Lower leg skin (tissue), 4 donors: ENCODE measurements around the gene HSPH1. TPM values are rescaled to one million over a fixed set of nuclear protein-coding genes. Genes with fewer than 3 reads are reported as not detected.

Experiments used
- DNase-seq, 2 donors: peaks; one replicate each; pipeline ENCODE4 v3.0.0-alpha.2; 2019; ENCODE audit warnings: low spot score in 2 of 2
- H3K4me3 ChIP-seq: fragments of 200-600 bp; sonication (generic); 2 replicates; pipeline ENCODE4 v1.5.1; 2017; ENCODE audit warnings: mild to moderate bottlenecking, low read depth; ENCODE audit not compliant: poor library complexity, severe bottlenecking
- POLR2A ChIP-seq, 2 donors: fragments of 450-650 bp; IDR thresholded peaks; one replicate each; pipeline ENCODE4 v1.6.1; 2016 to 2017; ENCODE audit warnings: antibody characterized with exemption in 2 of 2, mild to moderate bottlenecking in 1 of 2, moderate library complexity in 1 of 2
- WGBS, 2 donors: methylation state at CpG; one replicate each; pipeline ENCODE4 v1.1.5; 2018; 5-methylcytosine and 5-hydroxymethylcytosine counted together
- intact Hi-C: fragments of 100-400 bp; cut with DNase I; formaldehyde crosslinking; loops from one replicate; pipeline ENCODE4 v1.15.0; 2023; ENCODE audit warnings: low total_unique reads
- total RNA-seq, 4 donors: library from RNA; depleted of rRNA; stranded (reverse); fragments of >200 nt; gene quantifications; one replicate each; pipeline ENCODE4 v1.1.0, GENCODE V29; 2016
- TF ChIP-seq, protein P1 (sequence below), 3 donors: fragments of 450-650 bp; IDR thresholded peaks; one replicate each; pipeline ENCODE4 v1.5.1; 2016; ENCODE audit warnings: antibody characterized with exemption in 3 of 3, mild to moderate bottlenecking in 3 of 3, moderate library complexity in 2 of 3

Gene HSPH1
- total RNA-seq, 4 donors from 2014 or later, result 21.6 to 29.3 (median 24.9) TPM

DNA sequence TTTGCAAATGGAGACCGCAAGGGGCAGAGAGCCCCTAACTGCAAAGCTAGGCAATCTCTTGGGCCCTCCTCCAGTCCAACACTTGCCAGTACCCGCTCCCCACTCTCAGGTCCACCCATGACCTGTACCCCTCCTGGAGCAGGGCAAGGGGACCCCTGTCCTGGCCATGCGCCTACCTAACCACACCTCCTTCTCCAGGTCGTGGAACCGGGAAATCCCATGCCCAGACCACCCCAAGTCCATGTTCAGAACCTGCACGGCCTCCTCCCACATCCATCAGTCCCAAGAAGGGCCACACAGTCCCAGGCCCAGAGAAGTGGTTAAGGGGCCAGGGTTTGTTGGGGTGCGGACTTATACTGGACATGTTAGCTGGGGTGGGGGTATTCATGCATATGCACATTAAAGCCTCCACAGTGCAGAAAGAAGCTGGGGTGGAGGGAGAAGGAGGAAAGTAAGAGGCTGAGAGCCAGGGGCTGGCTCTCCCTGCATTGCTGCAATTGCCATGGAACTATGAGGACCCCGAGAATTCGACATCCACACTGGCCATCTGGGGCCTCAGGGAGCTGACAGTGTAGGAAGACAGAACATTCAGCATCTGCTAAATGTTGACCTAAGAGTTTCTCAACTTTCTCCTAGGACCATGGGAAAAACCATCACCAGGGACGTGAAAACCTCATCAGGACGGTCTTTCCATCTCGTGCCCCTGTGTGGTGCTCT, 39.0 kb downstream of the HSPH1 start:
- DNase-seq, result peak in 1 of 2 donors; percentile 2

DNA sequence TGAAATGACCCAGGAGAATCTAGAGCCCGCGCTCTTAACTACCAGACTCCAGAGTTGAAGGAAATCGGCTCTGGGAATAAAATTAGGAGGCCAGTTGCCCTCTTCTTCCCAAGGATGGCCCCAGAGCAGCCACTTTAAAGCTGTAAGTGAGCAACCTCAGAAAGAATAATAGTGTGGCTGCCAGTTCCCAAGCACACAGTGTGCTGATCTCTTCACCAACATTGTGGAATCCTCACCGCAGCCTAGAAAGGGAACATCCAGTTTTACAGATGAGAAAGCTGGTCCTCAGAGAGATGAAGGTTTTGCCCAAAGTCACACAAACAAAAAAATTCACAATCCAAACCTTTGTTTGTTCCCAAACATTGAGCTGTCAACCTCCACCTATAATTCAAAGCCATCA, 39.6 kb downstream of the HSPH1 start:
- no peak overlapping the region for H3K4me3 ChIP-seq
- intact Hi-C loops, result no loop called here
- DNase-seq, result peak; percentile 5 to 25
- no peak for TF ChIP-seq POLR2A (IDR thresholded peaks at IDR 0.05)
- TF ChIP-seq, protein P1, sequence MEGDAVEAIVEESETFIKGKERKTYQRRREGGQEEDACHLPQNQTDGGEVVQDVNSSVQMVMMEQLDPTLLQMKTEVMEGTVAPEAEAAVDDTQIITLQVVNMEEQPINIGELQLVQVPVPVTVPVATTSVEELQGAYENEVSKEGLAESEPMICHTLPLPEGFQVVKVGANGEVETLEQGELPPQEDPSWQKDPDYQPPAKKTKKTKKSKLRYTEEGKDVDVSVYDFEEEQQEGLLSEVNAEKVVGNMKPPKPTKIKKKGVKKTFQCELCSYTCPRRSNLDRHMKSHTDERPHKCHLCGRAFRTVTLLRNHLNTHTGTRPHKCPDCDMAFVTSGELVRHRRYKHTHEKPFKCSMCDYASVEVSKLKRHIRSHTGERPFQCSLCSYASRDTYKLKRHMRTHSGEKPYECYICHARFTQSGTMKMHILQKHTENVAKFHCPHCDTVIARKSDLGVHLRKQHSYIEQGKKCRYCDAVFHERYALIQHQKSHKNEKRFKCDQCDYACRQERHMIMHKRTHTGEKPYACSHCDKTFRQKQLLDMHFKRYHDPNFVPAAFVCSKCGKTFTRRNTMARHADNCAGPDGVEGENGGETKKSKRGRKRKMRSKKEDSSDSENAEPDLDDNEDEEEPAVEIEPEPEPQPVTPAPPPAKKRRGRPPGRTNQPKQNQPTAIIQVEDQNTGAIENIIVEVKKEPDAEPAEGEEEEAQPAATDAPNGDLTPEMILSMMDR (IDR thresholded peaks at IDR 0.05), result no peak
- WGBS, 2 donors, result 89 to 96% methylated on average over 4 of the region's 4 CpGs

More for the DNA sequence above, 39.0 kb downstream of the HSPH1 start:
- intact Hi-C loops, result no loop called here
- TF ChIP-seq, protein P1 (IDR thresholded peaks at IDR 0.05), result no peak
- no peak for TF ChIP-seq POLR2A (IDR thresholded peaks at IDR 0.05)
- WGBS, 2 donors, result 92 to 95% methylated on average over 11 to 12 of the region's 12 CpGs
- H3K4me3 ChIP-seq, result no peak overlapping the region

DNA sequence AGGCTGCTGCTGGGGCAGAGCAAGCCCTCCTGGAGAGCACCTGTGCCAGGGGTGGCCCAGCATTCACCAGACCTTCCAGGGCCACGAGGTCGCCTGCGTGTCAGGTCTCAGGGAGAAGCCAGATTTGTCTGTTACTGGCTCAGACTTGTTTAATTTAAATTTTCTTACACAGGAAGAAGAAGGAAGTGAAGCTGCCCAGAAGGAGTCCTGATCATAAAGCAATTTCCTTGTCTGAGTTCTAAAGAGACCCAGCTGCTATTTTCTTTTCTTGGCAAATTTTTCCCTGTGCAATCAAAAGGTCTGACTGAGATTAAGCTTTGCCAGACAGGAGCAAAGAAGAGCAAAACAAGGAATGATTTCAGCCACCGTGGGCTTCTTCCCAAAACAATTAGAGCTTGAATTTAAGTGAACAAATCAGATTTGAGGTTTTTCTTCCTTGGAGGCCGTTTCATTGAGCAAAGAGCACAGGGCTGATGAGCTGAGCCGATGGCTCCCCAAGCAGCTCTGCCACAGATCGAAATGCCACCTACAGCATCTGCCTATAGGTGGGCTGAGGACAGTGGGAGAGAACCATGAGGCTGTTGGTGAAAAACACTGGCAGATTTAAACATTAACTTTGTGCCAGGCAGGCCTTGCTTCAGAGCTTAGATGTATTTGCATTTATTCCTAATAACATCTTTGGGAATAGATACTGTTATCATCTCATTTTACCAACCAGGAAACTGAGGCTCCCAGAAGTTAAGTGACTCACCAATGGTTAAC, 40.1 kb downstream of the HSPH1 start:
- no peak overlapping the region for H3K4me3 ChIP-seq
- TF ChIP-seq, protein P1 (IDR thresholded peaks at IDR 0.05), result no peak
- no peak for TF ChIP-seq POLR2A (IDR thresholded peaks at IDR 0.05)
- intact Hi-C loops, result no loop called here
- WGBS, 2 donors, result 37 to 43% methylated on average over 7 of the region's 7 CpGs
- peak in 1 of 2 donors; percentile 77 for DNase-seq

DNA sequence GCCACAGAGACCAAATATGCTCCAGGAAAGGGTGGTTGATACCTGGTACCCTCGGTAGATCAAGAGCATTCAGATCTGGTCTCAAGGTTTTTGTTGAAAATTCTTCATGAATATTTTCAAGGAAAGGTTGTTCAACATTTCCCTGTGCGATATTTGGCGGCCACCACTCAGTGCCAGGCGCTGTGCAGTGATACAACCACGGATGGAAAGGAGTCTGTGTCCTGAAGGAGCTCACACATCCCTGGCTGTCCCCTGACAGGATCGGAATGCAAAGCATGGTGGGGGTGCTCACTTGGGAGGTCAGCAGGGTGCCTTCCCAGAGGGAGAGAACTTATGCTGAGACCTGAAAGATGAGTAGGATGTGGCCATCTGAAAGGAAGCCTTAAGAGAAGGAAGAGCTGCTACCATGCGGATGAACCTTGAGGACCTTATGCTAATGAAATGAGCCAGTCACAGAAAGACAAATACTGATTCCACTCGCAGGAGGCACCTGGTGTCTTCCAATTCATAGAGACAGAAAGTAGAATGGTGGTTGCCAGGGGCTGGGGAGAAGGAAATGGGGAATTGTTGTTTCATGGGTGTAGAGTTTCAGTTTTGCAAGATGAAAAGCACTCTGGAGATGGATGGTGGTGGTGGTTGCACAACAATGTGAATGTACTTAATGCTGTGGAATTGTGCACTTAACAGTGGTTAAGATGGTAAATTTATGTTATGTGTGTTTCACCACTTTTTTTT, 41.6 kb downstream of the HSPH1 start:
- TF ChIP-seq POLR2A (IDR thresholded peaks at IDR 0.05), result no peak
- TF ChIP-seq, protein P1 (IDR thresholded peaks at IDR 0.05), result no peak
- peak; percentile 7 to 65 for DNase-seq
- H3K4me3 ChIP-seq, result no peak overlapping the region
- intact Hi-C loops, result no loop called here
- WGBS, 2 donors, result 81 to 83% methylated on average over 8 of the region's 8 CpGs

DNA sequence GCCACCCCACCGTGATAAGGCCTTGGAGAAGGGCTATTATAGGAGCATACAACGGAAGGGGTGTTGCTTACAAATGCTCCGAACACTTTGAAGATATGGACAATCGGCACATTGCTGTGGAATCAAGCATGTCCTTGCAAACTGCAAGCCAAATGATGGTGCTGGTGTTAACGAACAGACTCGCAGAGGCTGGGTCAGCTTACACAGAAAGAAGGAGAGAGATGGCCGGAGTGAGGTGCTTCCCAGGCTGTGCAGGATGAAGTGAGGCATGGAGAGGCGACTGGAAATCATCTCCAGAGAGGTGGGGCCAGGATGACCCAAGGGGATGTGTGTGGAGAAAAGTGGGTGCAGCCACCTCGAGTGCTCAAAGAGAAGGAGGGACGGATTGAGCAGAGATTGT, 42.2 kb downstream of the HSPH1 start:
- no peak for TF ChIP-seq POLR2A (IDR thresholded peaks at IDR 0.05)
- TF ChIP-seq, protein P1 (IDR thresholded peaks at IDR 0.05), result no peak
- intact Hi-C loops, result no loop called here
- no peak overlapping the region for H3K4me3 ChIP-seq
- WGBS, 2 donors, result 76 to 78% methylated on average over 10 of the region's 10 CpGs
- DNase-seq, result peak in 1 of 2 donors; percentile 32
